Fibroblast of skin of scalp (primary cell): ENCODE results near the gene CLSTN3.
"Not testable (repeated sequence)": the region's sequence is repeated elsewhere in the genome, so short reads cannot be mapped to it uniquely, and the experiment has no call there.

Experiments used
- DNase-seq: peaks from one replicate; pipeline ENCODE4 v3.0.0-alpha.2; 2013

CLSTN3 gene

DNA sequence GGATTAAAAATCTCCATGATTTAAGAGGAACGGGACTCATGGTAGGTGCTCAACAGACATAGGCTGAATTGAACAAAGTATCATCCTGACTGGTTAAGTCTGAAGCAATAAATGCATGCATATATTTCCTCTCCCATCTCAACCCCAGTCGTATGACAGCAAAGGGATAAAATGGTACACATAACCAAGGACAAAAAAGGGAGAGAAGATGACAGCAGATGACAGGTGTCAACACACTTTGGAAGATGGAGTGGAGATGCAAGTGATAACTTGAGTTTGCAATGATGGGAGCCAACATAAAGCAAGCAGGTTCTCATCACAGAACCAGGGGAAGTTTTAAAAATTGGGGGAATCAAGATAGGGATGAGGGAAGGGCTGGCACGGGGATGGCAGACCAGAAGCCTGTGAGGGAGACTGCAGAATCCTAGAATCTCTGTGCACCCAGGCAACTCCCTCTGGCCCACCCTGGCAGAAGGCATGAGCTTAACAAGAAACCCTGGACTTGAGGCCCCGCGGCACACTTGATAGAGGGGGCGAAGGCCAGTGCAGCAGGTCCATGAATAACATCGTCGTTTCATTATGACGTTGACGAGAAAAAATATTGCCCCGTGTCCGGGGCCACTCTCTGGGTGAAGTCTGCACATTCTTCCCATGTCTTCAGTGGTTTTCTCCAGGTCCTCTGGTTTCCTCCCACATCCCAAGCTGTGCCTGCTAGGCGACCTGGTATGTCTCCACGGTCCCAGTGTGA is 26.2 kb upstream of the CLSTN3 start:
- no peak for DNase-seq

DNA sequence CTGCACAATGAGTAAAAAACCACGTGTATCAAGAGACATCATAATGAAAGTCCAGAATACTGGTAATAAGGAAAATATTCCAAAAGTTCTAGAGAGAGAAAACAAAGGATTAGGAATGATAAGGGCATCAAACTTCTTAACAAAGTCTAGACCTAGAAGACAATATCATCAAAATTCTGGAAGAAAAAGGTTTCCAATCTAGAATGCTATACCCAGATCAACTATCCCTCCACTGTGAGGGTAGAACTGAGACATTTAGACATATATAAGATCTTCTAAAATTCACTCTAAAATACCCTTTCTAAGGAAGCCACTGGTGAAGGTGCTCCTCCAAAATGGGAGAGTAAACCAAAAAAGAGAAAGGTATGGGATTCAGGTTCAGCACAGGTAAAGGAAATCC is 24.1 kb upstream of the CLSTN3 start:
- no peak for DNase-seq

DNA sequence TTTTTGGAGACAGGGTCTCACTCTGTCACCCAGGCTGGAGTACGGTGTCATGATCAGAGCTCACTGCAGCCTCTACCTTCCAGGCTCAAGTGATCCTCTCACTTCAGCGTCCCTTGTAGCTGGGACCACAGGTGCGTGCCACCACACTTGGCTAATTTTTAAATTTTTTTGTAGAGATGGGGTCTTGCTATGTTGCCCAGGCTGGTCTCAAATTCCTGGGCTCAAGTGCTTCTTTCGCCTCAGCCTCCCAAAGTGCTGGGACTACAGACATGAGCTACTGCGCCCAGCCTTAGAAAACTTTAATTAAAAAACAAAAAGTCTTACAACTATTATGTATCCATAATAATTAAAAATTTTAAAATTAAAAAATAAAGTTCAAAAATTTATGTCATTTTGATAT is 23.0 kb upstream of the CLSTN3 start:
- DNase-seq: not testable (repeated sequence)

DNA sequence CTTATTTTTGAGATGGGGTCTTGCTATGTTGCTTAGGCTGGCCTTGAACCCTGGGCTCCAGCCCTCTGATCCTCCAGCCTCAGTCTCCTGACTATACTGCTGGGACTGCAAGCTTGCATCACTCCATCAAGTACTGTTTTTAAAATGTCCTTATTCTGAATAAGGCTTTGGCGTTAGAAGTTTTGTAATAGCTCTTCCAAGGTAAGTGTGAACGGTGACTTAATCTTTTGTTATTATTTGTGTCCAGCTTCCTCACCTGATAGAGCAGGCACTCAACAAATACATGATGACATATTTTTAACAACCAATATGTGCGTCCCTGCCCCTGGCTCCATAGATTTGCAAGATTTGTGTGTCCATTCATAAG is 22.6 kb upstream of the CLSTN3 start:
- no peak for DNase-seq

DNA sequence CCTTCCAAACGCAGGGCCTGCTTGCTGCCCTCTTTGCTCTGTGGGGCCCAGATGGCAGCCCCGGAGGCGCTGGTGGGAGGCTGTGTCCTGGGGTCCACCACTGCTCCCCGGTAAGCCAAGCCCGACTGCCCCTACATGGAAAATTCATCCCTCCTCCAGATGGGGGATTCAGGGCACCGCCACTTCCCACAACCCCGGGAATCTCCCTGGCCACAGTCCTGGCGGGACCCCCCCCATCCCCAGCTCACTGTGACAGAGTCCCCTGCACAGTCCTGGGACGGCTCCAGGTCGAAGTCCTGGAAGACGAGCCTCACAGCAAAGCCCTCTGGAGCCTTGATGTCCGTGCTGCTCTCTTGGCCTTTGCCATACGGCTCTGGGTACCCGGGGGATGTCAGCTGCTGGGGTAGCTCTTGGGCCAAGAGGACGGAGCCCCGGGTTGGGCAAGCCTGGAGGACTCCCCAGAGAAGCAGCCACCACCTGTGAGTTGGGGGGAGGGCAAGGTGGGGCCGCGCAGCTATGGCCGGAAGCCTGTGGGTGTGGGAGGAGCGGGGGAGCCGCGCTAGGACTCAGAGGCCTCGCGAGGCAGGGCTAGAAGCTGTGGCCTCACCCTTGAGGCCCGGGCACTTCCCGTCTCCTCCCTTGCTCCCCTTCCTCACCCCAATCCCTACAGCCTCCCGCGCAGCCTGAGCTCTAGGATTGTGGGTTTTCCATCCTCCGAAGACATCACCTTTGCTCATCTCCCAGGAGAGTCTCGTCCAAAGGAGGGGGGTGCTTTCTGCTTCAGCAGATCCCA is 22.0 kb upstream of the CLSTN3 start:
- peak; percentile 77 for DNase-seq

DNA sequence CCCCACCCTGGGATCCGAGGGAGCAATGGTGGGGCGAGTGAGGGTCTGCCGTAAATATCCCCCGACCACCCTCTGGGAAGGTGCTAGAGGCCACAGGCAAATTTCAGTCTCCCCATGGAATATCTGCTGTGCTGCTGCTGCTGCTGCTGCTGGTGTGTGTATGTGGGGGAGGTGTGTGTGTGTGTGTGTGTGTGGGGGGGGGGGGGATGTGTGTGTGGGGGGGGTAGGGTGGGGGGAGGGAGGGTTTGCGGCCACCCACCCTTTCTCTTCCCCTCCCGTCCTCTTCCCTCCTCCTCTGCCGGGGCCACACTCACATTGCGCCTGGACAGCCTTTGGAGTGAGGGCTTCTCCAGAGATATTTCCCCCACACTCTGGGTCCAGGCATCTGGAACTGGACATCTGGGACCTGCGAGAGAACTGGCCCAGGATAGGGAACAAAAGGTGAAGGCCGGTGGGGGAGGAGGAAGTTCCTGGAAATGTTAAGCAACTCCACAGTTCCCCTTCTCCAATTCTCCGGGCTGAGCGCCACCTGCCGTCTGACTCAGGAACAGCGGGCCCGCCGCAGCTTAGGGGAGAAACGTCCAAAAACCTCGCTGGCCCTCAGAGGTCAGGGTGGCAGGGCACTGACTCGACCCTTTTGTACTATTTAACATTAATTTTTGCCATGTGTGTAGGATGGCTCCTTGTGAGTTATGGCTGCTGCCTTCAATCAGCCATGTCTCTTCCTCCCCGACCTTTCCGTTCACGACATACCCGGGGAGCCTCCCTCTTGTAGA is 21.2 kb upstream of the CLSTN3 start, which contains the start of gene C1RL:
Gene C1RL, minus strand, starts transcription at position 419 of the 776 bp plus-strand sequence. Its CDS starts 34 bp downstream, at position 385.
- DNase-seq: peak; percentile 84

DNA sequence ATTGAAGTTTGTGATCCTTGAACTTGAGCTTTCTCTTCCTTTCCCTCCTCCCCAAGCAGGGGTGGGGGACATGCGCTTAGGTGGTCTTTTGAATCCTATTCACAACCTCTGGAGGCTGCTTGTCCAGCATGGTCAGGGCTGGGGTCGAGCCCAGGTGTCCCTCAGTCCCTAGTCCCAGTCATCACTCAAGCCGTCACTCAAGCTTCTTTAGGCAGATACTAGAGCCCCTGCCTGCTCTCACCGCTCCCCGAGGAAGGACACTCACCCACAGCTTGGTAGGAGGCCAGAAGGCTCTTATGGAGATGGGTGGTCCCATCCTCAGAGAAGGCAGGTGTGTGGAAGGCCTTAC is 20.6 kb upstream of the CLSTN3 start:
- no peak for DNase-seq

DNA sequence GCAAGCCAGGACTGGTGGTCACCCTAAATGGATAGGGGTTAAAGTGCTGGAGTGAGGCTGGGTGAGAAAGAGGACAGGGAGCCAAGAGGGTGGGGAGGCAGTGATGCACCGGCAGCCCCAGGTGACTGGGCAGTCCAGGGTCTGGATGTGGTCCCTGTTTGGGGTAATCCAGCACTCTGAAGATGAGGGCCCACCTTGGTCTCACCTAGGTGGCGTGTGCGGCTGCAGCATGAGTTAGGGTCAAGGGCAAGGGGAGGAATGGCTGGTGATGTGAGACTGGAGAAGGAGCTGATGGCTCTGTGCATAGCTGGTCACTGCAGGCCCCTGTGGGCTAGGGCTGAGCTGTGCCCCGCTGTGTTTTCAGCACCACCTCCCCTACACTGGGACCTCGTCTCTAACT is 19.5 kb upstream of the CLSTN3 start:
- no peak for DNase-seq

DNA sequence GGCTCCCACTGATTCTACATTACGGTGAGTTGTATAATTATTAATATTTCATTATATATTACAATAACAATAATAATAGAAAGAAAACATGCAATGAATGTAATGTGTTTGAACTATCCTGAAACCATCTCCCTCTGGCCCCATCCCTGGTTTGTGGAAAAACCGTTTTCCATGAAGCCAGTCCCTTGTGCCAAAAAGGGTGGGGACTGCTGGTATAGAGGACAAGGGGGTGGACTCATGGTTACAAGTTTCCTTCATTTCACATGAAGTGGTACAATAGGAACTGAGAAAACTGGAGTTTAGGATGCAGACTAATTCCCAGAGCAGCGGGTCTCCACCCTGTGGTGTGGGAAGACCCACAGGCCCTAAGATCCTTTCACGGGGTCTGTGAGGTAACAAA is 18.1 kb upstream of the CLSTN3 start:
- no peak for DNase-seq

DNA sequence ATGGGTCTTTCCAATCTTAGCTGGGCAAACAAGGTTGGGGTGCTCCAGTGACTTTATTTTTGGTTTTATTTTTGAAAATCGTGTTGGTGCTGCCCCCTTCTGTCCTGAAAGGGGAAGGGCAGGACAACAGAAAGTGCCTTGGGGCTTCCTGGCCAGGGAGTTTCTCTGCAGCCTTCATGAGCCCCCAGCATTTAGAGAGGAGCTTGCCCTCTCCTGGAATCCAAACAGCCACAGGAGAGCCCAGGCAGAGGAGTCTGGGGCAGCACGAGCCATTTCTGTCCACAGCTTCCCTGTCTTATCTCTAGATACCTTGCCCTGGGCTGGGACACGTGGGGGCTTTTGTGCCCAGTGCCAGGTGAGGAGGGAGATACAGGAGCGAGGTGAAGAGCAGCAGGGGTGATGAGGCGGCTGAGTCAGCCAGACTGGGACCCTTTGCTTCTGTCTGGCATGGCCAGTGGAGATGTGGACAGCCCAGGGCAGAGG is 16.7 kb upstream of the CLSTN3 start:
- peak; percentile 52 for DNase-seq

DNA sequence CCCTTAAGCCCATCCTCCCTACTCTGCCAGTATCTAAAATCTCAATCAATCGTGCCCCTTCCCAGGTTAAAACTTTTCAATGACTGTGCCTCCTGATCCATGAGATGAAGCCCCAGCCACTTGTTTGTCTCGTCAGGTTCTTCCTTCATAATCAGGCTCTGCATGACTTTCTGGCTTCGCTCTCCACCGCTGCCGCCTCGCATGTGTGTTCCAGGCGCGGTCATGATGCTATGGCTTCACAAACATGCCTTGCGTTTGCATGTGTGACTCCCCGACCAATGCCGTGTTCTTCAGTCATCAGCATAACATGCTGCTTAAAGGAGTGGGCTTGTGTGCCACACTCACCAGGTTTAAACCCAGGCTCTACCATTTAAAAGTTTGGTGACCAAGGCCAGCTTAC is 16.2 kb upstream of the CLSTN3 start:
- no peak for DNase-seq

DNA sequence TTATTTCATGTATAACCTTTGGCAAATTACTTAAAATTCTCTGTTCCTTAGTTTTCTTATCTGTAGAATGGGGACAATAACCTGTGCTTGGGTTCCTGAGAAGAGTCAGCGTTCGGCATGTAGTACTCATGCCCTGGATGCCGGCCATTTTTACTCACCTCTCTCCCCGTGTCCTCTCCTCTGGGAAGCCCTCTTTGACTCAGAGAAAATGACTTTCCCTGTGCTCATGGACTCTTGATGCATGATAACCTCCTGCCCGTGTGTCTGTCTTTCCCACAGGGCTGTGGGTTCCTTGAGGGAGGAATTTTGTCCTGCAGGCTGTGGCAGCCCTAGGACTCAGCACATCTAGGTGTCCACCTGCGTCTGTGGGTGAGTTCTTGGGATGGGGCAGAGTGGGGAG is 15.3 kb upstream of the CLSTN3 start:
- no peak for DNase-seq

DNA sequence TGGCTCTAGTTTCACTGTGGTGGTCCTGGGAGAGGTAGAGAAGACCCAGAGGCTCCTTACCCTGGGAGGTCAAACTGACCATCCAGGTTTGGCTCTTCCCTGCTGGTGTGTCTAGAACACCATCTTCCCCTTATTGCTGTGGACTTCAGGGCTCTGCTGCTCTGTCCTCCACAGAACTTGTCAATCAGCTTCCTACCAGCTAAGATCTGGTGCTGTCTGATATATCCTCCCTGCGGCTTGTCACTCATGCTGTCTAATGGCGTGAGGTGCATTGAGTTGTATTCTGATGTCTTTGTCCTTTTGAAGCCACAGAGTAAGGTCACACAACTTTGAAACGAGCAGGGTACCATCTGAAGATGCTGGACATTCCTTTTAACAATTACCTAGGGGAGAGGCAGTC is 14.0 kb upstream of the CLSTN3 start:
- no peak for DNase-seq

DNA sequence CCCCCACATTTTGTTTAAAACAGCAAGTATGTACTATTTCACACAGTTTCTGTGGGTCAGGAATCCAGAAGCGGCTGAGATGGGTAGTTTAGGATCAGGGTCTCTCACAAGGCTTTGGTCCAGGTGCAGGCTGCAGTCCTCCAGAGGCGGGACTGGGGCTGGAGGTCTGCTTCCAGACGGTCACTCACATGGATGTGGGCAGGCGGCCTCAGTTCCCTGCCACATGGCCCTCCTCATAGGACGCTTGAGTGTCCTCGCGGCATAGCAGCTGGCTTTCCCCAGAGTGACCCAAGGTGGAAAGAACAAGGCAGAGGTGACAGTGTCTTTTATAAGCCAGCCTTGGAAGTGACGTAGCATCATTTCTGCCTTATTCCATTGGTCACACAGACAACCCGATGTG is 13.3 kb upstream of the CLSTN3 start:
- no peak for DNase-seq

DNA sequence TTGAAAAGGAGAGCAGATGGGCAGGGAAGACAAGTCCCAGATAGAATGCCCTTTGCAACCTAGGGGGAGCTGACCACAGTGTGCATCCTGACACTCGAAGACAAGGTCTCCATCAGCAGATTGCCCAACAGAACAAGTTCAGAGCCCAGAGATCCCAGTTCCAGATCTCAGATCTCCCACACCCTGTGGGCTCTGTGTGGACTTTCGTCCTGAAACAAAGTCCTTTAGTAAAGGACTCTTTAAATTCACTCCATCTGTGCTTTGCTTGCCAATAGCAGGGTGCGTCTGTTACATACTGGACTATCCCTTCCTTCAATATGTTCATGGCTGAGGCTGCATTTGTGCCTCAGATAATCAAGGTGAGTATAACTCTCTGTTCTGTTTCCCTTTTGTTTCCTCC is 12.5 kb upstream of the CLSTN3 start:
- DNase-seq: no peak

DNA sequence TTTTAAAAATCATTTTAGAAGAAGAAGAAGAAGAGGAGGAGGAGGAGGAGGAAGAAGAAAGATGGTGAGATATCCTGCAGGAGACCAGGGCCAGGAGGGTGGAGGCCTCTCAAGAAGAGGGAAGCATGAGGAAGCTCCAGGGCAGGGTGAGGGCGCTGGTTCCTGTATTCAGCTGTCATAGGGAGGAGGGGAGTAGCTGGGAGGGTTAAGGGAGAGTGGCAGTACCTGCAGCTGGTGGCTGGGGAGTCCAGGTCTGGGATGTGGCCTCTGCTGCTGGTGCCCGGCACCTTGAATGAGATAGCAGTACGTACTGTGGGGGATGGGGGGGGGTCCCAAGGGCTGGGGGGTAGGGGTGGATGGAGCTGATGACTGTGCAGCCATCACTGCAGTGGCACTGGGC is 11.3 kb upstream of the CLSTN3 start:
- DNase-seq: no peak

DNA sequence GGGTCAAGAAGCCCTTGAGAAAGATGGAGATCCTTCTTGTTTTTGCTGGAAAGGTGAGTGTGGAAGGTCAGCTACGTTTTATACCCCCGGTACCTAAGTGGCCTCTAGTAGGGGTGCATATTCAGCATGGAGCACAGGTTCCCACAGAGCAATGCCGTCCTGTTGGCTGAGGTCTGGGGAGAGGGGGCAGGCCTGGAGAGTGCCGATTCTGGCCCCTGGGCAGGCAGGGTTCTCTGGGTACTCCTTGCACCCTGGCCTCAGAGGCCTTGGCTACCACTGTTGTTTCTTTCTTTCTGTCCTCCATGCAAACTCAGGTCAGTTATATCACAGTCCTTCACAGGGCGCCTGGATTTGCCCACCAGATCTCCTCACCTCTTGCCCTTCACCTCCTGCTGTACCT is 10.0 kb upstream of the CLSTN3 start:
- DNase-seq: no peak

DNA sequence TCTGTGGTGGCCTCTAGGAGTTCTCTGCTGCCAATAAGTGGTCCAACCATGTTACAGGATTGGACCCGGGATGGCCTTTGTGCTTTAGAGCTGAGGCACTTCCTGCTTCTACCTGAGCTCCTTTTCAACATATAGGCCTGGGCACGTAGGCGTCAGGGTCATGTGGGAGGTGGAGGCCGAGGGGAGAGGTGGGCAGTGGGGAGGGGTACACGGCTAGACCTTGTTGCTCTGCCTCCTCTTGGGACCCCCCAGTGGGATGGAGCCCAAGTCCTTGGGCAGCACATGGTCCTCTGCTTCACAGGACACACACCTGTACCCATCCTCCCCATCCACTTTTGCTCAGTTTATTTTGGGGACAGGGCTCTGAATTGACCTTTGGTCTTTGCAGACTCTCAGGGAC is 8.8 kb upstream of the CLSTN3 start:
- DNase-seq: no peak

DNA sequence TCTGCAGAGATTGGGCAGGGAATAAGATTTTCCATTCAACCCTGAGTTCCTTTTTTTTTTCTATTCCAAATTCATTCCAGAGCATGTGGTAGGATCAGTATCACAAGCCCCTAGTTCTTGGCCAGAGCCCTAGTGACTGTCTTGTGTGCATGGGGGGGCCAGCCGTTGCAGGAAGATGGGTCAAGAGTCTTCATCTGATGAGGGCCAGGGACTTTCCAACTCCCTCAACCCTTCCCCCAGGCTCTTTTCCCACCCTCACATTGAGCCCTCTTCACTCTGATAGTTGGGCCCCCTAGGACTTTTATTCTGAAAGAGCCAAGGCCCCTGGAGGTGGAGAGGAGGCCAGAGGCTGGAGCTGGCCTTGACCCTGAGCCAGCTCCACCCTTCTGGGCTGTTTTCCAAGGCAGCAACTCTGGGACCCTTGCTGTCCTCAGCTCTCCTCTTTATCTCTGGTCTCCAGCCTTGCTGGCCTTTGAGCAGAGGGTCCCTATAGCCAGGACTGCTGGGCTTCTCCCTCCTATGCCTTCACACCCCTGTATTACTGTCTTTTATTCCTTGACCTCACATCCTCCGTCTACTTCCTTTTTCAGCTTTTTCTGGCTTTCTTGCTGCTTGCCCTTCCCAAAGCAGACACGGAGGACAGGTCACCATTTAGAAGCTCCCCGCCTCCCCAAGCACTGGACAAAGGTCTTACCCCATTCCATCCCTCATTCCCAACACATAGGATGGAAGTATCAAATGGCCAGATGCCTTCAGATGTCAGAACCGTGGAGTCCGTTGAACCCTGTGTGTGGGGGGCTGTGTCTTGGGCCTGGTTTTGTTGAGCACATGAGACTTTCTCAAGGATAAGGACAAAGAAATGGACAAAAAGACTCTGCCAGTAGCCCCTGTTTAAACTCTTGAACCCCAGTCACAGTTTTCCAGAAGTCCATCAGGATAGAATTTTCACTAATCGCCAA is 7.1 kb upstream of the CLSTN3 start:
- DNase-seq: no peak

DNA sequence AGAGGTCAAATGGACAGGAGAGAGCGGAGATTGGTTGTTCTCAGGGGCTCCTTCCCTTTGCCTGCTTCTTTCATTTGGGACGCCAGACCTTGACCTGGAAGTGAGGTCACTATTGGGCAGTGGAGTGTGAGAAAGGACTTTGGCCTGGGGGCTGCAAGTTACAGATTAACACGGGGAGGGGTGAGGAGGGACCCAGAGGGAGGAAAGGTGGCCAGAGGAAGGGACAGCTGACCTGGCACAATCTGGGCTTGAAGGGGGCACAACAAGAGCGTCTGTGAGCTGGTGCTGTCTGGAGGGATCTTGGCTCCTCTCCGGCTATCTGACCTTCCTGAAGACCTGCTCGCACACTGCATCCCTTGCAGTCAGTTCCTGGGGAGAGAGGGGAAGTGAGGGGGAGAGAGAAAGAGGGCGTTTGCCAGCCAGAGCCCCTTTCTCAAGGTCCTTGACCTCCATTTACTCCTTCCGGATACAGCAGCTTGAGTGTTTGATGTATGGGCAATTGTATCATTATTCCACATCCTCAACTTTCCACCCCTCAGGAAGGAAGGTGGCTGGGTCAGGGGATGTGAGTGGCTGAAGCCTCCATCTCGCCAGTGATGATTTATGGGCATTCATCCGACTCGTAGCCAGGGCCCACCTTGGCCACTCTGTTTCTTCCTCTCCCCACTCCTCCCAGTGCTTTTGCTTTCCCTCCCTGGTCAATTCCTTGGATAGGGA is 6.2 kb upstream of the CLSTN3 start:
- DNase-seq: no peak

DNA sequence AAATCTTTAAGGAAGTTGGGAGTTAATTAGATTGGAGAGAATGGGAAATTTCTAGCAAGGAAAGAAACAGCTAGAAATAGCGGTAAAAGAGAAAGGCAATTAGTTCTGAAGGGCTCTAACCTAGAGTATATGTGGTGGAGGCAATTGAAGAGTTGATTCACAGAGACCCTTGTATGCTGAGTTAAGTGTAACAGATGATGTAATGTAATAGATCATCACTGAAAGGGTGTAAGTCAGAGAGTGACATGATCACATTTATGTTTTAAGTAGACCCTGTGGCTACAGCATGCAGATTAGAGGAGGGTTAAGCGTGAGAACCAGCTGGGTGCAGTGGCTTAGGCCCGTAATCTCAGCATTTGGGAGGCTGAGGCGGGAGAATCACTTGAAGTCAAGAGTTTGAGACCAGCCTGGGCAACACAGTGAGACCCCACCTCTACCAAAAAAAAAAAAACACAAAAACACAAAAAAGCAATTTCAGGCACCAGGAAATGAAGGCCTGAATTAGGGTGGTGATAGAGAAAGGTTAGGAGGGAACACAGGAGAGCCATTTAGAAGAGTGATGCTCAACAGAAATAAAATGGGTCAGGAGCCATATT is 4.4 kb upstream of the CLSTN3 start:
- no peak for DNase-seq
